ENCODE results near the gene INPP5F.

DNA sequence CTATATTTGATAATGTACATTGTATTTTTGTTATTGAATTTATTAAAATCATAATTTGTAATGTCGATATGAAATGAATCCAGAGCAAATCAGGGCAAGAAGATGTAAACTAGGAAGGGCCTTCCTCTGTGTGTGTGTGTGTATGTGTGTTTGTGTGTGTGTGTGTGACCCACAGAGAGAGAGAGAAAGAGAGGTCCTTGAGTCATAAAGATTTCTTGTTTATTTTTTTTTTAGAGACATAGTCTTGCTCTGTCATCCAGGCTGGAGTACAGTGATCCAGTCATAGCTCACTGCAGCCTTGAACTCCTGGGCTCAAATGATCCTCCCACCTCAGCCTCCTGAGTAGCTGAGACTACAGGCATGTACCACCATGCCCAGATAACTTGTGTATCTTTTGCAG is 50.7 kb downstream of the INPP5F start:
- TF ChIP-seq EZH2 (IDR thresholded peaks at IDR 0.05; ENCODE audit: low read length, missing control alignments), result no peak
- TF ChIP-seq, protein P1, sequence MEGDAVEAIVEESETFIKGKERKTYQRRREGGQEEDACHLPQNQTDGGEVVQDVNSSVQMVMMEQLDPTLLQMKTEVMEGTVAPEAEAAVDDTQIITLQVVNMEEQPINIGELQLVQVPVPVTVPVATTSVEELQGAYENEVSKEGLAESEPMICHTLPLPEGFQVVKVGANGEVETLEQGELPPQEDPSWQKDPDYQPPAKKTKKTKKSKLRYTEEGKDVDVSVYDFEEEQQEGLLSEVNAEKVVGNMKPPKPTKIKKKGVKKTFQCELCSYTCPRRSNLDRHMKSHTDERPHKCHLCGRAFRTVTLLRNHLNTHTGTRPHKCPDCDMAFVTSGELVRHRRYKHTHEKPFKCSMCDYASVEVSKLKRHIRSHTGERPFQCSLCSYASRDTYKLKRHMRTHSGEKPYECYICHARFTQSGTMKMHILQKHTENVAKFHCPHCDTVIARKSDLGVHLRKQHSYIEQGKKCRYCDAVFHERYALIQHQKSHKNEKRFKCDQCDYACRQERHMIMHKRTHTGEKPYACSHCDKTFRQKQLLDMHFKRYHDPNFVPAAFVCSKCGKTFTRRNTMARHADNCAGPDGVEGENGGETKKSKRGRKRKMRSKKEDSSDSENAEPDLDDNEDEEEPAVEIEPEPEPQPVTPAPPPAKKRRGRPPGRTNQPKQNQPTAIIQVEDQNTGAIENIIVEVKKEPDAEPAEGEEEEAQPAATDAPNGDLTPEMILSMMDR (conservative IDR thresholded peaks at IDR 0.05 in 1 of 2, IDR thresholded peaks at IDR 0.05 in 1 of 2; ENCODE audit: low read depth in 1 of 2, low read length in 2 of 2), result no peak
